ENCODE data around the gene GMIP. TPM values are rescaled to one million over a fixed set of nuclear protein-coding genes. Genes with fewer than 3 reads are reported as not detected.
A peak's percentile ranks its signal among the peaks of the same experiment; 100 is the strongest.

Gene GMIP
- total RNA-seq, 2 experiments from 2014 or later = 89.6 to 97.0 TPM

DNA sequence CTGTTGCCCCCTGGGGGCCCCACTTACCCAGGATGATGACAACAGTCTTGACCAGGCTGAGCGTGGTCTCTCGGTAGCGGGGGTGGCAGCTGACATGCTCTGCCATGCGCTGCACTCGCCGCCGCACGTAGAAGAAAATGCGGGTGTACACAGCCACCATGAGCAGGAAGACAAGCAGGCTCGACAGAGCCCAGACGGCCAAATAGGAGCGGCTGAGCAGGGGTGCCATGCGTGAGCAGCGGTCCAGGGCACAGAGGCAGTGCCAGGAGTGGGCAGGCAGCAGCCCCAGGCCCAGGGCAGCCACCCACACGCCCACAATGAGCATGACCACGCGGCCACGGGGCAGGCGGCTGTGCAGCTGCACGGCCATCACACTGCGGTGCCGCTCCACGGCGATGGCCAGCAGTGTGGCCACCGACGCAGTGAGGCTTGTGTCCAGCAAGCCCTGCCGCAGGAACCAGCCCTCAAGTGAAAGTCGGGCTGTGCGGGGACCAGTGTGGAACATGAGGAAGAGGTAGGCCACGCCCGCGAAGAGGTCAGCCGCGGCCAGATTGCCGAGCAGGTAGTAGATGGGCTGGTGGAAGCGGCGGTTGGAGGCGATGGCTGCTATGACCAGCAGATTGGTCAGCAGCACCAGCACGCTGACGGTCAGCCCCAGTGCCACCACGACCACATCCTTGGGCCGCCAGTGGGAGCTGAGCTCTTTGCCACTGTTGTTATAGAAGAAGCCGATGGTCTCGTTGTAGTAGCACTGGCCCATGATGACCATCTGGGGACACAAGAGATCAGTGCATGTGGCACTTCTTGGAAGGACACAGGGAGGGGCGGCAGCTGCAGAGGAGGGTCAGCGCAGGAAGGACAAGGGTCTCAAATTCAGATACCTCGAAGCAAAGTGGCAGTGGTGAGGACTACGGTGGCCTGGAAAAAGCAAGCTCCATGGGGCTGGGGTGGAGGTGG lies 16.7 kb downstream of the GMIP start:
- Histone ChIP-seq H3K4me3 (ENCODE audit: low read length) (peak overlapping the region; percentile 84), H3K9me3 (ENCODE audit: control insufficient read depth in 1 of 2, insufficient read depth in 1 of 2, low read length in 2 of 2) (no peaks in the 10 kb centered on the region), H3K36me3 (ENCODE audit: insufficient read depth, low read length) (peaks cover 37% of the 10 kb centered on the region), H3K27me3 (ENCODE audit: control insufficient read depth in 1 of 2, insufficient read depth in 2 of 2, low read length in 2 of 2) (no peaks in the 10 kb centered on the region), H3K27ac (ENCODE audit: low read depth in 1 of 2, low read length in 2 of 2) (peak overlapping the region; percentile 52 to 83), H3K4me1 (ENCODE audit: insufficient read depth, low read length) (peaks cover 37% of the 10 kb centered on the region)
- TF ChIP-seq, protein P1, sequence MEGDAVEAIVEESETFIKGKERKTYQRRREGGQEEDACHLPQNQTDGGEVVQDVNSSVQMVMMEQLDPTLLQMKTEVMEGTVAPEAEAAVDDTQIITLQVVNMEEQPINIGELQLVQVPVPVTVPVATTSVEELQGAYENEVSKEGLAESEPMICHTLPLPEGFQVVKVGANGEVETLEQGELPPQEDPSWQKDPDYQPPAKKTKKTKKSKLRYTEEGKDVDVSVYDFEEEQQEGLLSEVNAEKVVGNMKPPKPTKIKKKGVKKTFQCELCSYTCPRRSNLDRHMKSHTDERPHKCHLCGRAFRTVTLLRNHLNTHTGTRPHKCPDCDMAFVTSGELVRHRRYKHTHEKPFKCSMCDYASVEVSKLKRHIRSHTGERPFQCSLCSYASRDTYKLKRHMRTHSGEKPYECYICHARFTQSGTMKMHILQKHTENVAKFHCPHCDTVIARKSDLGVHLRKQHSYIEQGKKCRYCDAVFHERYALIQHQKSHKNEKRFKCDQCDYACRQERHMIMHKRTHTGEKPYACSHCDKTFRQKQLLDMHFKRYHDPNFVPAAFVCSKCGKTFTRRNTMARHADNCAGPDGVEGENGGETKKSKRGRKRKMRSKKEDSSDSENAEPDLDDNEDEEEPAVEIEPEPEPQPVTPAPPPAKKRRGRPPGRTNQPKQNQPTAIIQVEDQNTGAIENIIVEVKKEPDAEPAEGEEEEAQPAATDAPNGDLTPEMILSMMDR (IDR thresholded peaks at IDR 0.05) = no peak
- H3K27me3 Mint-ChIP-seq = no peaks in the 10 kb centered on the region
- POLR2A ChIA-PET = interaction anchor here (0.7 to 2.5 kb wide), 17 partner anchors 8 to 239 kb away, joined by 3 to 17 read pairs (median 4); partner anchors contain the start of genes ATP13A1, GMIP, PBX4 and TSSK6
- peaks cover 52% of the 10 kb centered on the region for H3K36me3 Mint-ChIP-seq (ENCODE audit: low read depth)
- DNase-seq (peak in 1 of 14 experiments; percentile 39), ATAC-seq (ENCODE audit: poor library complexity) (no peak)
- H3K27ac Mint-ChIP-seq = peak overlapping the region; percentile 91
- no peaks in the 10 kb centered on the region for H3K9me3 Mint-ChIP-seq
- H3K4me3 Mint-ChIP-seq = peak overlapping the region; percentile 99
- H3K4me1 Mint-ChIP-seq (ENCODE audit: low read depth) = peaks cover 28% of the 10 kb centered on the region
- CTCF ChIA-PET = interaction anchor here (1.0 kb wide), 2 partner anchors 21 to 72 kb away, joined by 4 to 7 read pairs; no protein-coding TSS in a partner anchor
- intact Hi-C loops (cut with DNase I, micrococcal nuclease) = loop anchor here in 1 of 2 experiments (5.0 kb wide), 2 partner anchors 94 to 331 kb away; no protein-coding TSS in a partner anchor

DNA sequence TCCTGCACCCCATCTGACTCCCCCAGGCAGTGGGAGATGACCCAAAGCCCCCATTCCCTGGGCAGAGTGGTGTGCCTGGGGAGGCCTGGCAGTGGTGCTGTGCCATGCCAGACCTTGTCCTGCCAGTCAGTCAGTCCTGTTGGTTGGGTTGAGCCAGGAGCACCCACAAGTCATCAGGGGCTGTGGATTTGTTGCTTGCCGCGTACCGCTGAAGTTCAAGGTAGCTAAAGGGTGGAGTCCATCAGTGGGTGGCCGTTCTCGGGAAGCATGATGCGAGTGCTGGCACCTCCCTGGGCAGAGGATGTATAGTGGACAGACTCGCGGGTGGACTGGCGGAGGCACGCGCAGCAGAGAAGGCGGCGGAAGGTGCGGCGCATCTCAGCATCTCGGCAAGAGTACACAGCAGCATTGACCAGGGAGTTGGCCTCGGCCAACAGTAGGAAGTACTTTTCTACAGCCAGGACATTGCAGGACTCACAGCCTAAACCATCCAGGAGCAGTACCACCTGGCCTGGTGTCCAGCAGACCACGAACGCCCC lies 19.4 kb downstream of the GMIP start:
- peaks cover 34% of the 10 kb centered on the region for H3K4me1 Mint-ChIP-seq (ENCODE audit: low read depth)
- TF ChIP-seq, protein P1 (IDR thresholded peaks at IDR 0.05) = no peak
- no peaks in the 10 kb centered on the region for H3K27me3 ChIP-seq (ENCODE audit: control insufficient read depth in 1 of 2, insufficient read depth in 2 of 2, low read length in 2 of 2)
- H3K4me3 ChIP-seq (ENCODE audit: low read length) = no peak overlapping the region
- no peaks in the 10 kb centered on the region for H3K9me3 Mint-ChIP-seq
- peak overlapping the region; percentile 18 for H3K4me3 Mint-ChIP-seq
- H3K27ac ChIP-seq (ENCODE audit: low read depth in 1 of 2, low read length in 2 of 2) = no peak overlapping the region
- DNase-seq (peak in 1 of 14 experiments; percentile 19), ATAC-seq (ENCODE audit: poor library complexity) (no peak)
- no peaks in the 10 kb centered on the region for H3K9me3 ChIP-seq (ENCODE audit: control insufficient read depth in 1 of 2, insufficient read depth in 1 of 2, low read length in 2 of 2)
- H3K27me3 Mint-ChIP-seq = no peaks in the 10 kb centered on the region
- H3K36me3 ChIP-seq (ENCODE audit: insufficient read depth, low read length) = peaks cover 17% of the 10 kb centered on the region
- CTCF ChIA-PET = interaction anchor here (1.0 kb wide), 1 partner anchor 92 kb away, joined by 4 read pairs; no protein-coding TSS in a partner anchor
- H3K4me1 ChIP-seq (ENCODE audit: insufficient read depth, low read length) = peaks cover 42% of the 10 kb centered on the region
- H3K36me3 Mint-ChIP-seq (ENCODE audit: low read depth) = peaks cover 39% of the 10 kb centered on the region
- intact Hi-C loops (cut with DNase I, micrococcal nuclease) = no loop called here
- no peak overlapping the region for H3K27ac Mint-ChIP-seq
- POLR2A ChIA-PET = interaction anchor here (0.7 kb wide), 1 partner anchor 10 kb away, joined by 3 read pairs; no protein-coding TSS in a partner anchor

DNA sequence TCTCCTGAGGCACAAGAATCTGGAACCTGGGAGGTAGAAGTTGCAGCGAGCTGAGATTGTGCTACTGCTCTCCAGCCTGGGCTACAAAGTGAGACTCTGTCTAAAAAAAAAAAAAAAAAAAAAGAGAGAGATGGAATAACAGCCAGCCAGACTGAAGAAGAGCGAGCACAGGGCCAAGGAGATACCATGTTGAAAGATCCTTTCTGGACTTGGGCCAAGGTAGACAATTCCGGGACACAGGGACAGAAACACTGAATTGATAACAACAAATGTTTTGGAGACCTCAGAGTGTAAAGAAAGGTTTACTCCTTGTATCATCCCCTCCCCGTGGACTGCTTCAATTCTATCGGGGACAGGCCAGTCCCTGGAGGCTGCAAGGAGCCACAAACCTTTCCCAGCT lies 20.1 kb downstream of the GMIP start:
- ChIA-PET CTCF (interaction anchor here (1.0 kb wide), 1 partner anchor 91 kb away, joined by 4 read pairs; no protein-coding TSS in a partner anchor), POLR2A (interaction anchor here (0.9 kb wide), 1 partner anchor 21 kb away, joined by 3 read pairs; no protein-coding TSS in a partner anchor)
- TF ChIP-seq, protein P1 (IDR thresholded peaks at IDR 0.05) = no peak
- no peak overlapping the region for H3K27ac Mint-ChIP-seq
- intact Hi-C loops (cut with DNase I, micrococcal nuclease) = no loop called here
- no peaks in the 10 kb centered on the region for H3K9me3 ChIP-seq (ENCODE audit: control insufficient read depth in 1 of 2, insufficient read depth in 1 of 2, low read length in 2 of 2)
- peaks cover 17% of the 10 kb centered on the region for H3K36me3 ChIP-seq (ENCODE audit: insufficient read depth, low read length)
- H3K4me1 ChIP-seq (ENCODE audit: insufficient read depth, low read length) = peaks cover 41% of the 10 kb centered on the region
- H3K27ac ChIP-seq (ENCODE audit: low read depth in 1 of 2, low read length in 2 of 2) = no peak overlapping the region
- H3K4me1 Mint-ChIP-seq (ENCODE audit: low read depth) = peaks cover 35% of the 10 kb centered on the region
- no peak for ATAC-seq (ENCODE audit: poor library complexity)
- no peaks in the 10 kb centered on the region for H3K9me3 Mint-ChIP-seq
- no peak overlapping the region for H3K4me3 ChIP-seq (ENCODE audit: low read length)
- H3K4me3 Mint-ChIP-seq = peak overlapping the region; percentile 4
- H3K36me3 Mint-ChIP-seq (ENCODE audit: low read depth) = peaks cover 39% of the 10 kb centered on the region
- no peaks in the 10 kb centered on the region for H3K27me3 Mint-ChIP-seq
- no peaks in the 10 kb centered on the region for H3K27me3 ChIP-seq (ENCODE audit: control insufficient read depth in 1 of 2, insufficient read depth in 2 of 2, low read length in 2 of 2)
- no peak for DNase-seq
